ENCODE data around the gene NUMA1.

Gene NUMA1, protein sequence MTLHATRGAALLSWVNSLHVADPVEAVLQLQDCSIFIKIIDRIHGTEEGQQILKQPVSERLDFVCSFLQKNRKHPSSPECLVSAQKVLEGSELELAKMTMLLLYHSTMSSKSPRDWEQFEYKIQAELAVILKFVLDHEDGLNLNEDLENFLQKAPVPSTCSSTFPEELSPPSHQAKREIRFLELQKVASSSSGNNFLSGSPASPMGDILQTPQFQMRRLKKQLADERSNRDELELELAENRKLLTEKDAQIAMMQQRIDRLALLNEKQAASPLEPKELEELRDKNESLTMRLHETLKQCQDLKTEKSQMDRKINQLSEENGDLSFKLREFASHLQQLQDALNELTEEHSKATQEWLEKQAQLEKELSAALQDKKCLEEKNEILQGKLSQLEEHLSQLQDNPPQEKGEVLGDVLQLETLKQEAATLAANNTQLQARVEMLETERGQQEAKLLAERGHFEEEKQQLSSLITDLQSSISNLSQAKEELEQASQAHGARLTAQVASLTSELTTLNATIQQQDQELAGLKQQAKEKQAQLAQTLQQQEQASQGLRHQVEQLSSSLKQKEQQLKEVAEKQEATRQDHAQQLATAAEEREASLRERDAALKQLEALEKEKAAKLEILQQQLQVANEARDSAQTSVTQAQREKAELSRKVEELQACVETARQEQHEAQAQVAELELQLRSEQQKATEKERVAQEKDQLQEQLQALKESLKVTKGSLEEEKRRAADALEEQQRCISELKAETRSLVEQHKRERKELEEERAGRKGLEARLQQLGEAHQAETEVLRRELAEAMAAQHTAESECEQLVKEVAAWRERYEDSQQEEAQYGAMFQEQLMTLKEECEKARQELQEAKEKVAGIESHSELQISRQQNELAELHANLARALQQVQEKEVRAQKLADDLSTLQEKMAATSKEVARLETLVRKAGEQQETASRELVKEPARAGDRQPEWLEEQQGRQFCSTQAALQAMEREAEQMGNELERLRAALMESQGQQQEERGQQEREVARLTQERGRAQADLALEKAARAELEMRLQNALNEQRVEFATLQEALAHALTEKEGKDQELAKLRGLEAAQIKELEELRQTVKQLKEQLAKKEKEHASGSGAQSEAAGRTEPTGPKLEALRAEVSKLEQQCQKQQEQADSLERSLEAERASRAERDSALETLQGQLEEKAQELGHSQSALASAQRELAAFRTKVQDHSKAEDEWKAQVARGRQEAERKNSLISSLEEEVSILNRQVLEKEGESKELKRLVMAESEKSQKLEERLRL (N-terminal part only)

GRCh38 chr11:72080326-72081183 is at the start of gene NUMA1, which contains the start of gene LRRC51:
TSS of gene NUMA1 (minus strand) at chr11:72080542. CDS start at chr11:72035943, 44,599 bp downstream.
TSS of gene LRRC51 (plus strand) at chr11:72080850. CDS start at chr11:72089084, 8,234 bp downstream.
- peak; percentile 98 for DNase-seq

DNA sequence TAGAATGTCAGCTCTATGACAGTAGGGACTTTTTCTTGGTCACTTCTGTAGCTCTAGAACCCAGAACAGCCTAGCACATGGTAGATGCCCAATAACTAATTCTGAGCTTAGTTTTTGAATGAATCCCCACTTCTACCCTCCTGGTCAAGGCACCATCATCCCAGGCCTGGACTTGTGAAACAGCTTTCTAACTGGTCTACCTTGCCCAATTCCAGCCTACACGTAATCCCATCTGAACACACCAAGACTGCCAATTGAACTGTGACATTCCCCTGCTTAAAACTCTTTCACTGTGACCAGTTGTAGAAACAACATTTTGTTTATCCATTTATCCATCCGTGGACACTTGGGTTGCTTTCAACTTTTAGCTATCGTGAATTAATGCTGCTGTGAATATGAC is 49.0 kb upstream of the NUMA1 start:
- no peak for DNase-seq

DNA sequence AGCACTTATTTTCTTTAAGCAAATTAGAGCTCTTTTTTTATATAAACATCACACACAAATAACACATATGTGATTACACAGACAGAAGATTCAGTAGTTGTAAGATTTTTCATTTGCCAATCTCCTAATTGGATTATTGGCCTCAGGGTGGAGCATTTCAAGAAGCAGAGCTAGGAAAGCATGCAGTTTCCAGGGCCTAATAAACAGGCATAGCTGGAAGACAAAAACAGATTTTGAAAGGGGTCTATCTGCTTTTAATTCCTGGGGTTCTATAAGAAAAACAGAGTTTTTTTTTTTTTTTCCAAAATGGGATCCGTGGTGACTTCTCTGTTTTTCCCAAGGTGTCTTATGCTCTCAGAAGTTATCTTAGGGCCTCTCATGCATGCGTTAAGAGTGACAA is 47.6 kb upstream of the NUMA1 start:
- no peak for DNase-seq

GRCh38 chr11:72125956-72126355 is 45.6 kb upstream of the NUMA1 start:
- no peak for DNase-seq

- DNase-seq: no peak
Observed at GRCh38 chr11:72124046-72124445, 43.7 kb upstream of the NUMA1 start.

DNA sequence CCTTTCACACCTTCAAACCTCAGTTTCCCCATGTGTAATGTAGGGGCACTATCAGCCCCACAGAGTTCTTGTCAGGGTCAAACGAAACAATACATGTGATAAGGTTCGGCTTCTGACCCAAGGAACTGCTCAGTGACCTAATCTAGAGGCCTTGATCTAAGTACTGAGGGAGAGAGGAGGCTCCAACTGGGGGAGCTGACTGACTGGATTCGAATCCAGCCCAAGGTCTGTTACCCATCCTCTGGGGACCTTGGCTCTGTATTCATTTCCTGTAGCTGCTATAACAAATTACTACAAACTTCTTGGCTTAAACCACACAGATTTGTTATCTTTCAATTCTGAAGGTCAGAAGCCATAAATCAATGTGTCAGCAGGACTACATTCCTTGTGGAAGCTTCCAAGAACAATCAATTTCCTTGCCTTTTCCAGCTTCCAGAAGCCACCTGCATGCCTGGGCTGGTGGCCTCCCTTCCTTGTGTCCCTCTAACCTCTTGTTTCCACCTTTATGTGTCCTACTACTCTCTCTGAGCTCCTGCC is 42.8 kb upstream of the NUMA1 start:
- no peak for DNase-seq

GRCh38 chr11:72122607-72123006 is 42.3 kb upstream of the NUMA1 start:
- no peak for DNase-seq

GRCh38 chr11:72120930-72121329 is 40.6 kb upstream of the NUMA1 start:
- no peak for DNase-seq

DNA sequence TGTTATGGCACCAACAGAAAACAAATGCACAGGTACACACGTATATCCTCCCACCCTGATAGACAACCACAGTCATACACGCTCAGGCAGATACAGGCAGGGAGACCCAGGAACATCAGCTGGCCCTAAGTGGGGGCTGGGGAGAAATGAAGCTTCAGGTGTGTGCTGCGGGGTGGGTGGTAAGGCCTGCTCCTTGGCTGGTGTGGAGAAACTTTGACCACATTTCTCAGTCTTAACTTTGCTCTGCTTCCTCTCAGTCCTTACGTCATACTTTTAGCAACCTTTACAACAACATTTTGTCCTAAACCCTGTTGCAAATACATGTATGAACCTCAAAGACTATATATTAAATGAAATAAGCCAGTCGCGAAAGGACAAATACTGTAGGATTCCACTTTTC is 38.9 kb upstream of the NUMA1 start:
- DNase-seq: no peak

DNA sequence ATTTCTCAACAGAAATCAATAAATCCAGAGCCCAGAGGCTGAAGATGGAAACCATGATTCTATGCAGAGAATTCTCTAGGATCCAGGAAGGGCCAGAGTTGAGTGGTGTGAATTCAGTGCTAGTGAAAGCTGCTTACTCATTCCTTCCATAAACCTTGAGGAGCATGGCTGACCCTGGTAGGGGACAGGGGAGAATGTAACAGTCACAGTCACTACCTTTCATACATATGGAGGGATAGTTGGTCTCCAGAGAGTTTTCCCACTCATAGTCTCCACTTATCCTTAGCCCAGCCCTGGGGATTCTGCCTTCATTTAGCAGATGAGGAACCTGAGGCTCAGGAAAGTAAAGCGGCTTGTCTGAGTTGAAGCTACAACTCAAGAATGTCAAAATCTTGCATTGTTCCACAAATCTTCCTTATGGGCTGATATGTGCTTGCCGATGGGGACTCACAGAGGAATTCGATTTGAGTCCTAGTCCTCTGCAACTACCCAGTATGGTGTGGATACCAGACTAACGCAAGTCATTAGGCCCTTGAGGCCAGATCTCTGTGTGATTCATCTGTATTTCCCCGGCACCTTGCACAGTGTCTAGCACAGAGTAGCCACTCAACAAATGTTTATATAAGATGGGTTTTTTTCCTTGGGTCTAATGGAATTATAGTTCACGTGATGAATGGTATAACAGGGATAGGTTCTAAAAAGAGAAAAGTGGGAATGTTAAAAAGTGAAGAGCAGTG is 35.8 kb upstream of the NUMA1 start:
- DNase-seq: no peak

- DNase-seq: no peak
Observed at GRCh38 chr11:72114570-72114969, 34.2 kb upstream of the NUMA1 start.

DNA sequence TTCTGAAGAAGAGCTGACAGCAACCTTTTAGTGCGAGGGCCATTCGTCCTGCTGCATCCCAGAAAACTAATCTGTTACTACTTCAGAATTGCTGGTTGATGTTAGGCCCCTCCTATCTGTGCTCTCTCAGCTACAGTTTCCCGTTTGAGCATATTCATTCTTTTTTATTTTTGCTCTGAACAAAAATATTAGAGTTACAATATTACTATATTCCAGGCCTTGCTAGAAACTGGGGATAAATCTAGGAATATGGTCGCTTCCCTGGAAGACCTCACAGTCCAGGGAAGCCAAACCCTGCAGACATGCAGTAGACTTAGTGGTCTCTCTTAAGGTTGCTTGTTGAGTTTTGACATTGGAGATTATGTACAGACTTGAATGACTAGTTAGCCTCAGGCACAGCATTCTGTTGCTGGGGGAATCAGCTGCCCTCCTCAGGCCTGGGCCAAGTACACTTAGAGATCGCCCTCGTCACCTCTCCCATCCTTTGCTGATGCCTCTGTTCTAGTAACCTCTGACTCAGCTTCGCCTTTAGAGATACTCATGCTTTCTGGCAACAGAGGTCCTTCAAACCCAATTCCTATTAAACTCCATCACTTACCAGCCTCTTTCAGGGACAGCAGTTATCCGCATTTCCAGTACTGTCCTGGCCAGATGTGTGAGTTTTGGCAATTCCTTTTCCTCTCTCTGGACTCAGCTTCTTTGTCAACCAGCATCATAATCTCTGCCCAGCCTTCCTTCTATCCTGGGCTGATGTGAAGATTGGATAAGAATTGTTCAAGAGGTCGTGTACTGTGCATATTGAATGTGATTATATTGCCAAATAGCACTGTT is 32.9 kb upstream of the NUMA1 start:
- DNase-seq: no peak

DNA sequence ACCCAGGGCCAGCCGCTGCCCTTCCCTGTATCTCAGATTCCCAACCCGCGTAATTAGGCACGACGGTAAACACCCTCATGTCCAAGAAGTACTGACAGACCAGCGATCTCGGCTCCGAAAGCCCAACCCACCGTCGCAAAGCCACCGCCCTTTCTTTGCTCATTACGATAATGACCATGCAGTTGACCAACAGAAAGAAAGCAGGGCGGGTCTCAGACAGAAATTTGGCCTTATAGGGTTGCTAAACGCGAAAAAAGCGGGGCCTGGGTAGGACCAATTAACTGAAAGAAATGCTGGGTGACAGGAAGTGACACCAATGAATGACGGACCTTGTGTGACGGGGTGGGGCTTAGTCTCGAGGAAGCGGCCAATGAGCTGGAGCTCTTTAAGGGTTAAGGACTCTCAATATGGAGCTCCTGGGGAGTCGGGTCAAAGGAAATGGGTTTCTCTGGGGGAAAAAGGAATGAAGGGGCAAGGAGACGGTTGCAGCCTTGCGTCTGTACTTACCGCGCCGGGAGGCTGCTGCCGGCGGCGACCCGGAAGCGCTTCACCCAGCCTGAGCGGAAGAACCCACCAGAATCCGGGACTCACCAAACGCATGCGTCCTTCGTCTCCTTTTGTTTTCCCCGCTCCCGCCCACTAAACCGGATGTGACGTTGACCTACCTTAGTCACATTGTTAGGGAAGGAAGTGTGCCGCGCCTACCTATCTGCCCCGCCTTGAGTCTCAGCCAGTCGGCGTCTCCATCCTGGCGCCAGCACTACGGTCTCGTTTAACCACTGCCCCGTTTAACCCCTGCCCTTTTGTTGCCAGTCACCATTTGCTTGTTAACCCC is 32.0 kb upstream of the NUMA1 start, which contains the start of gene ANAPC15:
ANAPC15 (minus strand) TSS at position 553 of the 835 bp plus-strand sequence. CDS start 1,419 bp downstream, outside the sequence.
- DNase-seq: peak; percentile 98

- DNase-seq: no peak
Observed at GRCh38 chr11:72111300-72112142, 31.2 kb upstream of the NUMA1 start.

DNA sequence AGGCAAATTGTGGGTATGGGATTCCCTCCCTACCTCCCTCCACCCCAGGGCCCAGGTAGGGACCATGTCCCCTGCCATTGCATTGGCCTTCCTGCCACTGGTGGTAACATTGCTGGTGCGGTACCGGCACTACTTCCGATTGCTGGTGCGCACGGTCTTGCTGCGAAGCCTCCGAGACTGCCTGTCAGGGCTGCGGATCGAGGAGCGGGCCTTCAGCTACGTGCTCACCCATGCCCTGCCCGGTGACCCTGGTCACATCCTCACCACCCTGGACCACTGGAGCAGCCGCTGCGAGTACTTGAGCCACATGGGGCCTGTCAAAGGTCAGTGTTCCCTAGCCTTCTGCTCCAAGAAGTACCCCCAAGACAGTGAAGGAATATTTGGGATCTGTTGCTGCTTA is 25.5 kb upstream of the NUMA1 start, which contains the start of gene TOMT:
TOMT (plus strand) TSS at position 37 of the 400 bp plus-strand sequence; CDS start at position 65, 28 bp downstream.
- DNase-seq: no peak

DNA sequence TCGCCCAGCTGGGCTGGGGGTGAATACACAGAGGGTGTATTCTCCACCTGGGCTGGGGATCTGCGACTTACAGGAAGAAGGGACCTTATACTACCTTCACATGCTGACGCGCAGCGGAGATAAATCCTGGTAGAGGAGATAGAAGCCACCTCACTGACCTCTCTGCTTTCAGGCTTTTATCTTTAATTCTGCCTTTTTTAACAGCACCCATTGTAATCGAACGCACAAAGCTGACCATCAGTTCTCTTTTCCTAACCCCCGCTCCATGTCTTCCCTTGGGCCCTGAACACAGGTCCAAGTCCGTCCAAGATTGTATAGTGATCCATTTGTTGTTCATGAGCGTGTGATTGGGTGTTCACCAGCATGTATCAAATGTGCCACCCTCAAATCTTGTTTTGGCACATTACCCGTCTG is 23.4 kb upstream of the NUMA1 start:
- DNase-seq: no peak

GRCh38 chr11:72102946-72103753 is 22.8 kb upstream of the NUMA1 start, which contains the start of gene LAMTOR1:
TSS of gene LAMTOR1 (minus strand) at chr11:72103297. CDS start at chr11:72103224, 73 bp downstream.
- peak; percentile 98 for DNase-seq

Data from activated CD8-positive, alpha-beta memory T cell treated with anti-CD3 and anti-CD28 coated beads for 24 hours (primary cell).